Activated CD8-positive, alpha-beta memory T cell treated with anti-CD3 and anti-CD28 coated beads, Interleukin-2, amount 50 U/mL, for 4 hours (primary cell): ENCODE data around the gene ZNF136.
A peak's percentile ranks its signal among the peaks of the same experiment; 100 is the strongest.

ENCODE experiments used
- DNase-seq: peaks from one replicate; pipeline ENCODE4 v3.0.0-alpha.2; 2020

ZNF136 gene

DNA sequence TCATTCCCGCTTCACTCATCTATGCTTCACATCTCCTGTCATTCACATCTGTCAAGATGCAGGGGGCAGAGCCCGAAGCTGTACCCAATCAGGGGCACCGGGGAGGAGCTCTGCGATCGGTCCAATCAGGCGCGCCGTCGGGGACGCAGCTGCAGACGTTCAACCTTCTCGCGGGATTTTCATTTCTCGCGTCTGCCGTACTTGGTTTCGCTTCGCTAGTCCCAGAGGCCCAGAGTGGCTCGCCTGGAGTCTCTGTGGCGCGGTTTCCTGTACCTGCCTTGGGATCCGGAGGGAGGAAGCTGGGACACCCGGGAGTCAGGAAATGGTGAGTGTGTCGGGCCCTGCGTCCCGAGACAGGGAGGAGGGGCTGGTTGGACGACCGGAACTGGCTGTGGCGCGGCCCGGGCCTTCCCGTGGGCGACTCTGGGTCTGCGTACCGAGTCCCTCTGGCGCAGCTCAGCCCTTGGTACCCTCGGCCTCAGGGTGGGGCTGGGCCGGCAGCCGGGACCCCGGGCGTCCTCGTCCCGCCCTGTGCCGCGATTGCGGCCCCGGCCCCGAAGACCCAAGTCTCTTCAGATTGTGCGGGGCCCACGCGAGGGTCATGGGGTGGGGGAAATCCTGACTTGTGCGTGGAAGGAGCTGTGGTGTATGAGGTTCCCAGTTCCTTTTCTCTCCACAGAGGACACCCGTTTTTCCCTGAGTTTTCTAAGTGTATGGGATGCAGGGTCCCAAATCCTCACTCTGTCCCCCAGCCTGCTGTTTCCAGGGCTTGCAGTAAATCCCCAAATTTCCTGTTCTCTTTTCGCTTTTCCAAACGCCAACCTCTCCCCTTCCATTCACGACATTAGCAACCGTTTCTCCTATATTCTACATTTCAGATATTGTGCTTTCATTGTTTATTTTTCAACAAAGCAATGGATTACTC is at the start of gene ZNF136:
Gene ZNF136 (plus strand): TSS at position 215 of the 925 bp plus-strand sequence. CDS start 108 bp downstream, at position 323.
- DNase-seq, result peak; percentile 91

- no peak for DNase-seq
Observed at GRCh38 chr19:12113121-12113520, 49.8 kb upstream of the ZNF136 start.

DNA sequence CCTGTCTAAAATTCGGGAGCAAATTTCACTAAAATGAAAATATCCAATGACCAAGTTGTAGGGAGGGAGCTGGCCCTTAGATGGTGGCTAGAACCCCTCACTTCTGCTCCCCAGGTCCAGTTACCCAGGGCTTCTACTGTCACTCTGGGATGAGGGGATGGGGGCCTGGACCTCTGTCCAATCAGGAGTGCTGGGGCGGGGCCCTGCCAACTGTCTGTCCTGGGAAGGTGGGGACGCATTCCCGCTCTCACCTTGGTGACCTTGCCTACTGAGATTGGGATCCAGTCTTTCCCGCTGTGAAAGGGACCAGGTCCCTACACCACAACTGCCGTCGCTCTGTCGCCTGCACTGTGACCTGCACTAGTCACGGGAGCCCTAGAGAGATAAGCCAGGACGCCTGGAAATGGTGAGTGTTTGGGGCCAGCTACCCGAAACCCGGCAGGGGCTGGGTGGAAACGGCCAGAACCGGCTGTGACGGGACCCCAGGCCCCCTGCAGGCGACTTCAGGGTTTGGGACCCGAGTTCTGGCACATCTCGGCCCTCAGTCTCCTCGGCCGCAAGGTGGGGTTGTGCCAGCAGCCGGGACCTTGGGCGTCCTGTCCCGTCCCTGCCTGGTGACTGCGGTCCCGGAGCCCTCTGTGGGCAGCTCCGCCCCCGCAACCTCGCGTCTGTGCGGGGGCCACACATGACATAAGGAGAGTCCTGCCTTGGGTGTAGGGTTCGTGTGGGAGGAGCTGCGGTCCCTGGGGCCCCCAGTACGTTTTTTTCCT is 45.5 kb upstream of the ZNF136 start:
- DNase-seq, result no peak

DNA sequence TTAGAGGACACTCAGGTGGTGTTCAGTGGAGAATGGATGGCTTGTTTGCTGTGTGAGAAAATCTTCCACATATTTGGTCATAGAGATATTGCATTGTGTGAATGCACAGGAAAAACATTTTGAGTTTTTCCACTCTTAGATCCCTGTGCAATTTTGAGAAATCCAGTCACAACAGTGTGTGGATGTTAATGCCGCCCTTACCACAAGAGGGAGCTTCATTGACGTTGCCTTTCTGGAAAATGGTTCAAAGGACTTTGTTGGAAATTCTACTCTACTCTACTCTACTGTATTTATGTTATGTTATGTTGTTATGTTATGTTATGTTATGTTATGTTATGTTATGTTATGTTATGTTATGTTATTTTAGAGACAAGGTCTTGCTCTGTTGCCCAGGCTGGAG is 36.2 kb upstream of the ZNF136 start:
- DNase-seq, result no peak

- no peak for DNase-seq
Observed at GRCh38 chr19:12133069-12133468, 29.8 kb upstream of the ZNF136 start.

GRCh38 chr19:12137221-12137940 is 25.5 kb upstream of the ZNF136 start:
- DNase-seq, result no peak

GRCh38 chr19:12139269-12139668 is 23.6 kb upstream of the ZNF136 start:
- no peak for DNase-seq

DNA sequence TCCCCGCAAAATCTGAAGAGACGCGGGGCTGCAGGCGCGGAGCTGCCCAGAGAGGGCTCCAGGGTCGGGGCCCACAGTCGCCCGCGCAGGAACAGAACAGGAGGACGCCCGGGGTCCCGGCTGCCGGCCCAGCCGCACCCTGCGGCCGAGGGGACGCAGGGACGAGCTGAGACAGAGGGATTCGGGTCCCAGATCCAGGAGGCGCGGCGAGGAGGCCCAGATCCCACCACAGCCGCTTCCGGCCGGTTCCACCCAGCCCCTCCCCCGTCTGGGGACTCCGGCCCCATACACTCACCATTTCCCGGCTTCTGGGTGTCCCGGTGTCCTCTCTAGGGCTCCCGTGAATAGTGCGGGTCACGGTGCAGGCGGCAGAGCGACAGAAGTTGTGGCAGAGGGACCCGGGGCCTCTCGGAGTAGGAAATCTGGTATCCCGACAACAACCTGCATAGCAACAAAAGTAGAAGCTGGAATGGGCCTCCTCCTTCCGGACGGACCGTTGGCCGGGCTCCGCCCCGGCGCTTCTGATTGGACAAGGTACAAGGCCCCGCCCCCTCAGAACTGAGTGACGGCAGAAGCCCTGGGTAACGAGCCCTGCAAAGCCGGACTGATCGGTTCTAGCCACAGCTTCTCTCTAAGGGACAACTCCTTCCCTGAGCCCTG is 22.9 kb upstream of the ZNF136 start, which contains the start of gene ZNF20:
Gene ZNF20 (minus strand): TSS at position 466 of the 660 bp plus-strand sequence. CDS start 168 bp downstream, at position 298.
- peak; percentile 90 for DNase-seq

GRCh38 chr19:12140545-12141404 is 22.1 kb upstream of the ZNF136 start:
- peak; percentile 85 for DNase-seq

GRCh38 chr19:12141405-12141736 is 21.5 kb upstream of the ZNF136 start:
- no peak for DNase-seq

DNA sequence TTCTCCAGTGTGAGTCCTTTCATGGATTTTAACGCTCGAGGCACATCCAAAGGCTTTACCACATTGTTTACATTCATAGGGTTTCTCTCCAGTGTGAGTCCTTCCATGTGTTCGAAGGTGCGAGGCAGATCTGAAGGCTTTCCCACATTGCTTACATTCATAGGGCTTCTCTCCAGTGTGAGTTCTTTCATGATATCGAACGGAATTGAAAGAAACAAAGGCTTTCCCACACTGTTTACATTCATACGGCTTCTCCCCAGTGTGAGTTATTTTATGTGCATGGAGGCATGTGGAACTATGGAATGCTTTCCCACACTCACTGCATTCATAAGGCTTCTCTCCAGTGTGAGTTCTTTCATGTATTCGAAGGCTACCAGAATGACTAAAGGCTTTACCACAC is 17.5 kb upstream of the ZNF136 start:
- no peak for DNase-seq

- DNase-seq, result no peak
Observed at GRCh38 chr19:12155324-12155860, 7.5 kb upstream of the ZNF136 start.

DNA sequence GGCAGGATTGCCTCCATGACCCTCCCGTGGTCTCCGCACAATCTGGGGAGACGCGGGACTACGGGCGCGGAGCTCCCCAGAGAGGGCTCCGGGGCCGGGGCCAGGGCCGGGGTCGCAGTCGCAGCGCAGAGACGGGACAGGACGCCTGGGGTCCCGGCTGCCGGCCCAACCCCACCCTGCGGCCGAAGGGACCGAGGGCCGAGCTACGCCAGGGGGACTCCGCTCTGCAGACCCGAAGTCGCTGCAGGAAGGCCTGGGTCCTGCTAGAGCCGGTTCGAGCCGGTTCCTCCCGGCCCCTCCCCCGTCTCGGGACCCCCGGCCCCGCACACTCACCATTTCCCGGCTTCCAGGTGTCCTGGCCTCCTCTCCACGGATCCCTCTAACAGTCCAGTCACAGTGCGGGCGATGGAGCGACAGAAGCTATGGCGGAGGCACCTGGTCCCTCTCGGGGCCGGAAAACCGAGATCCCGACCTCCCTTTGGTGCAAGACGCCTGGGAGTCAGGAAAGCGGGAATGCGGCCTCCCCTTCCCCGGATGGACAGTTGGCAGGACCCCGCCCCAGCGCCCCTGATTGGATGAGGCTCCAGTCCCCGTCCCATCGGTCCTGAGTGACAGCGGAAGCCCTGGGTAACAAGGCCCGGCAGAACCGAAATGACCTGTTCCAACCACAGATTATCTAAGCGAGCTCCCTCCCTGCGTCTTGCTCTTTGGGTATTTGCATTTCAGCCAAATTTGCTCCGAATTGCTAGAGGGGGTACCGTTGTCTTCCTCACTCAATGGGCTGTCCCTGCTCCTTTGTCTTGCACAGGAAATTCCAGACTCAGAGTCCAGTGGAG is 6.5 kb upstream of the ZNF136 start, which contains the start of gene ZNF625:
Gene ZNF625 (minus strand): TSS at position 512 of the 836 bp plus-strand sequence. CDS start 176 bp downstream, at position 336.
- peak; percentile 24 for DNase-seq

DNA sequence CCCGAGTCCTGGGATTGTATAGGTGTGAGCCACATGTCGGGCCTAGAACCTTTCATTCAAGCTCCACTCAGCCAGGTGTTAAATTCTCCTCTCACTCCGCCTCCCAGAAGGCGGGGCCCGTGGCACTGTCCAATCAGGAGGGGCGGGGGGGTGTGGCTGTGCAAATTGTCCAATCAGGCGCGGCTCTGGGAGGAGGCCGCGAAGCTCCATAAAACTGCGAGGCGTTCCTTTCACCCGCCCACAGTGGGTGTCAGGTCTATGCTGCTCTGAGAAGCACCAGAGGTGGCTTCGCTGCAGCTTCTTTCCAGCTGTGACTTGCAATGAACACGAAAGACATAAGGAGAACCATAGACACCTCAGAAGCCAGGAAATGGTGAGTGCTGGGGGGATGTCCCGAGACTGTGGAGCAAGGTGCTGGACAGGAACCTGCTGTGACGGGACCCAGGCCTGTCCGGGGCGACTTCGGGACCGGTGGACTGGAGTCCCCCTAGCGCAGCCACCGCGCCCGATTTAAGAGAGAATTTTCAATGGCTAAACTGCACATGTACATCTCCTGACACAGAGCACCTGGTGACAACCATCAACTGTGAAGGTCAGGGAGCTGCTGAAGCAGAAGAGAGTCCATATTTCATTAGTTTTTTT is 3.0 kb upstream of the ZNF136 start:
- no peak for DNase-seq

GRCh38 chr19:12162513-12162881 is 399 bp upstream of the ZNF136 start:
- no peak for DNase-seq

DNA sequence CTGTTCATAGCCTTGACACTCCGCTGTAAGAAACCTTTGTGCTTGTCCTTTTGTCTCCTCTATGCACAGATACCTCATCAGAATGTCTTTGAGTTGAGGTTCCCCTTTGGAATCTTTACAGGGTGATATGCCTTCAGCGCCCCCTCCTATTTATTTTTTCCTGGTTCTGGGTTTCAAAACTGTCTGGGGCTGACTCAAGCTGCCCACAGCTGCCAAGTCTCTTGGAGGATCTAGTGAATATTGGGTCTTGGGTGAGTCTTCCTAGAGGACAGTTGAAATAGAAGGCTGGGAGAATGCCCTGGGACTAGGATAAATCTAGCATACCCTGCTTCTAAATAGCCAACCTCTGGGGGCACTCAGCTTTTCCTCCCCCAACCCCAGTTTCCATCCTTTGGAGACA is 930 bp downstream of the ZNF136 start:
- DNase-seq, result no peak

DNA sequence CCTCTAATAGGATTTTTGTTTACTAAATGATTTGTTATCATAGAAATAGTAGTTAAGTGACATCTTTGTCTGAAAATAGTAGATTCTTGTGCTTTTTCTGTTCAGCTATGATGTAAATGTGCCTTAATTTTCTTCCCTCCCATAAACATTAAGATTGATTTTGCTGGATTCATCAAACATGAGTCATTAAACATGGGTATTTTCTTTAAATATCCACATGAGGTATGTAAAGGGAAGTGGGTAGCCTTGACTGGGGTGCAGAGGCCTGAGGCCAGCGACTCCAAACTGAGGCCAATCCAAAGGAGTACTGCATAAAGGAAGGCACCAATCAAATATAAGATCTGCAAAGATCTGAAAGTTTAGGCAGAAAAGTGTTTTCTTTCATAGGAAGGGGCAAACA is 3.7 kb downstream of the ZNF136 start:
- no peak for DNase-seq

DNA sequence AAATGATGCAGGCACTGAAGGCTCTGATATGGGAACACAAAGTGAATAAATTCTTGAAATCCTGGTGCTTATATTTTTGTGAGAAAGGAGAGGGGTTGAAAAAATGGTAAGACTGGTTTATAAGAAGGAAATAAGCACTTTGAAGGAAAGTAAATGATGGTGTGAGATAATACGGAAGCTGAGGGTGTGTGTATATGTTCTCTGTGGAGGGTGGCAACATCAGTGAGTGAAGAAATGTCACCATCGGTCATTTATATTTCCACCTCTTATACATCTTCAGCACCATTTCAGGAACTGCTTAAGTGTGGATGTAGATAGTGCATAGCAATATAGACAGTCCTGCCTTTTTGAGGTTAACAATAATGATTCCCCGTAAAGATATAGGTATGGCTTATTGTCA is 17.5 kb downstream of the ZNF136 start:
- no peak for DNase-seq

- DNase-seq, result no peak
Observed at GRCh38 chr19:12187625-12188024, 24.7 kb downstream of the ZNF136 start.
